GM21619 (cell line): ENCODE measurements around the gene BLCAP.
"Not testable (repeated sequence)": the region's sequence is repeated elsewhere in the genome, so short reads cannot be mapped to it uniquely, and the experiment has no call there.

Experiments
- ATAC-seq: cut with Tn5 transposase; IDR thresholded peaks from one replicate; pipeline ENCODE4 v1.9.1; 2021; ENCODE audit not compliant: unreplicated experiment

Gene BLCAP

DNA sequence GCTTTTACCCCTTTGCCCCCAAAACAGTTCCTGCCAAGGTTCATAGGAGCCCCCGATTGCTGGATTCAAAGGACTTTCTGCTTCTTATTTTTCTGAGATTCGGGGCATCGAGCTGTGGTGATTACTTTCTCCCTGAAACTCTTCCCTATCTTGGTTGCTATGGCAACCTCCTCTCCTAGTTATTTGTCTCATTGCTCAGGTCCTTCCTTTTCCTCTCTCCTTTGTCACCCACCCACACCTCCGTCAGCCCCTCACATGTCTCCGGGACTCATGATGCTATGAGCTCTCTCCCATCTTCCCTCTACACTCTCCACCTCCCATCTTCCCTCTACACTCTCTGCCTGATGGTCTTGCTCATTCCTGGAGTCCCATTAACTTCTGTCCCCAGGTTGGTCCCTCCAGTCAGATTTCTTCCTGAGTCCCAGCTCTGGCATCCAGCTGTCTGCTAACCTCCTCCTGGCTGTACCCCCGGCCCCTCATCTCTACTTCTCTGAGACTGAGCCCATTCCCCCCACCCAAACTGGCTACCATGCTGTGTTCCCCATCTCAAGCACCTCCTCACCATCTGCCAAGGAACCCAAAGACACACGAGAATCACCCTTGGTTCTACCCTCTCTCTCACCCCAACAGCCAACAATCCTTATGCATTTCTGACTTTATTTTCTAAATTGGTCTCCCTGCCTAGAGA is 36.9 kb downstream of the BLCAP start:
- ATAC-seq = no peak

- ATAC-seq = not testable (repeated sequence)
Observed at GRCh38 chr20:37486209-37486608, 41.5 kb downstream of the BLCAP start.

- ATAC-seq = no peak
Observed at GRCh38 chr20:37484331-37484730, 43.3 kb downstream of the BLCAP start.

DNA sequence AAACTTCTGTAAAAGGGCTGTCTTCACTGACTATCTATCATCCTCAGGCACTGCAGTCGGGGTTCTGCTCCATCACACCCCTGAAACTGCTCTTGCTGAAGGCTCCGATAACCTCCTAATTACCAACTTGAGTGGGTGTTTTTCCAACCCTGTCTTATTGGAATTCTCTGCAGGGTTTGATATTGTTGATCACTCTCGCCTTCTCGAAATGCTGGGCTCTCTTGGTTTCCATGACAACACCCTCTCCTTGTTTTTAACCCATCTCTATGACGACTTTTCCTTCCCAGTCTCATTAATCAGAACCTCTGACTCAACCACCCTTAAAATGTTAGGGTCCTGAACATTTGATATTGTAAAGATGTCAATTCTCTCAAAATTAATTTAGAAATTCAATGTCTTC is 46.1 kb downstream of the BLCAP start:
- ATAC-seq = no peak

- ATAC-seq = no peak
Observed at GRCh38 chr20:37480919-37481318, 46.8 kb downstream of the BLCAP start.

GRCh38 chr20:37479925-37480691 is 47.6 kb downstream of the BLCAP start:
- ATAC-seq = no peak

DNA sequence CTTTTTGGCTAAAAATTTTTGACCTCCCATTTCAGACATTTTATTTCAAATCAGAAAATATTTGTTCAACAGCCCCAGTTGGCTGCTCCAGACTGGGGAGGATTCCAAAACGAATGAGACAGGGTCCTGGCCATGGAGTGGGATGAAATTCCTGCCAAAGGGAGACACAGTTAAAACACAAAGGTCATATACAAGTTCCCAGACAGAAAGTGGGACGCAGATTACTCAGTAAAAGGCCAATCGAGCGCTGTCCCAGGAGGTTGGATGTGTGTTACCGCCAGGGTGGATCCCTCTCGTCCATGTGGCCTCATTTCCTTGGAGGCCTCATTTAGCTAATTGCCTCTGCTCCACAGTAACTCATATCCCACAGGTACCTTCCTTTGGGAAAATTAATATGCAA is 48.4 kb downstream of the BLCAP start:
- ATAC-seq = no peak

DNA sequence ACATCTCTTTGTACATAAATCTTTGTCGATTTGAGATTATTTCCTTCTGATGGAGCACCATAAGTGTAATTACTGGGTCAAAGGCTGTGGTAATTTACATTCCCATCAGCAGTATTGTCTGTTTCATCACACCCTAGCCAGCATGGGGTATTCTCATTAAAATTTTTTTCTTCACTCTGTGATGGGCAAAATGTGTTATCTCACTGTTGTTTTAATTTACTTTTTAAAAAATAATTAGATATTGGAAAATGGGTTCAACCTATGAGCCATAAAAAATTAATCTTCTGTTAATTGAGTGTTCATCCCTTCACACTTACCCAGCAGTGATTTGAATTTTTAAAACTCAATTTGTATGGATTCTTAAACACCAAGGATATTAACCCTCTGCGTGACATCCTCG is 50.6 kb downstream of the BLCAP start:
- no peak for ATAC-seq

DNA sequence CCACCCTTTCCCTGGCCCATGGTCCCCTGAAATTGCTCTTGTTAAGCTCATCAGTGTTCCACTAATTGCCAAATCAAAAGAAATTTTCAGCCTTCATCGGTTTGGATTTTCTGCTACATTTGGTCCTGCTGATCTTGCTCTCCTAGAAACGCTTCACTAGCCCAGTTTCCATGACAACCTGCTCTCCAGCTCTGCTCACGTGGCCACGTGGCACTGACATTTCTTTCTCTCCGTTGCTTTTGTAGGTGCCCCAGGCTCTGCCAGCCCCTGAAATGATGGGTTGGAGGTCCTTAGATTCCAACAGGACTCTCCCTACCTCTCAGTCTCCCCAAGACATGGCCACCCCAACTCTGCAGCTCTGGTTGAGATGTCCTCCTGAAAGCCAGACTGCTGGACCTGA is 52.4 kb downstream of the BLCAP start:
- no peak for ATAC-seq

DNA sequence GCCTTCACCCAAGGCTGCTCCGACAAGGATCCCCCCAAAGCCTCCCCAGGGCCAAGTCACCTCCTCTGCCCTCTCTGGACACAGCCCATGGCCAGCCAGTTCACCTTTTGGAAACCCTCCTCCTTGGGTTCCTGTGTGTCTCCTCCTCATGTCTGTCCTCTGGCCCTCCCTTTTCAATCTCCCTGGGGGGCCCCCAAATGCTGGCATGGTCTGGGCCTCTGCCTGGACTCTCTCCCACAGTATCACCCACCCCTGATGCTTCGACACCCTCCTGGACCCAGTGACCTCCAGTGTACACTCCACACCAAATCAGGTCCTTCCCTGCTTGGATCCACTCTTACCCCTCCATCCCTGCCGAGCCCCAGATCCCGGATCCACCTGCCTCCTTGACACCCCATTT is 53.3 kb downstream of the BLCAP start:
- no peak for ATAC-seq

DNA sequence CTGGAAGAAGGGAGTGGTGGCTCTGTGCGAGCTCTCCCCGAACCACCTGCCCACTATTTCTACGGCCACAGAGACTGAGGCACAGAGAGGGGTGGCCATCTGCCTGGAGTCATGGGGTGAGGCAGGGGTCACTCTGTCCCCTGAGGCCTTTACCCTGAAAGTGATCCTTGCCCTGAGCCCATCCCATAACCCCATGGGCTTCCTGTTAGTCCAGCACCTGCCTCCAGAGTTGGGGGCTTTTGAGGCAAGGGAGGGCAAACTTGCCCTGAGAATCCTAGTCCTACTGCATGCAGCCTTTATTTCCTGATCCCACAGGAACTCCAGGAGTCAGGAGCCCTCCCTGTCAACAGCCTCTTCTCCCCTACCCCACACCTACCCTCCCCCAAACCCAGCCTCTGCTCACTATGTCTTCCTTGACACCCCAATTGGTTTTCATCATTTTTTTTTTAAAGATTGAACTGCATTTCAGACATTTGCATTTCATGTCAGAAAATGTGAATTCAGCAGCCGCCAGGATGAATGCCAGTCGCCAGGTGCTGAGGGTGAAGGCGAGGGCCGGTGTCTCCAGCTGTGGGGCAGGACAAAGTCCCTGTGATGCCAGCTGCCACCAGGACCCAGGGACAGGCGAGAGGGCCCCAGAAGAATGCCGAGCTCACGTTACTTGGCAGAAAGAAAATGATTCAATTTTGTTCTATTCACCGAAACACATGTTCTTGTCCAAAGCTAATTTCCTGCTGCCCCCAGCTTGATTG is 54.3 kb downstream of the BLCAP start:
- no peak for ATAC-seq

- not testable (repeated sequence) for ATAC-seq
Observed at GRCh38 chr20:37472435-37472834, 55.2 kb downstream of the BLCAP start.

GRCh38 chr20:37471741-37472235 is 55.9 kb downstream of the BLCAP start:
- no peak for ATAC-seq

- ATAC-seq = not testable (repeated sequence)
Observed at GRCh38 chr20:37470190-37470589, 57.5 kb downstream of the BLCAP start.

DNA sequence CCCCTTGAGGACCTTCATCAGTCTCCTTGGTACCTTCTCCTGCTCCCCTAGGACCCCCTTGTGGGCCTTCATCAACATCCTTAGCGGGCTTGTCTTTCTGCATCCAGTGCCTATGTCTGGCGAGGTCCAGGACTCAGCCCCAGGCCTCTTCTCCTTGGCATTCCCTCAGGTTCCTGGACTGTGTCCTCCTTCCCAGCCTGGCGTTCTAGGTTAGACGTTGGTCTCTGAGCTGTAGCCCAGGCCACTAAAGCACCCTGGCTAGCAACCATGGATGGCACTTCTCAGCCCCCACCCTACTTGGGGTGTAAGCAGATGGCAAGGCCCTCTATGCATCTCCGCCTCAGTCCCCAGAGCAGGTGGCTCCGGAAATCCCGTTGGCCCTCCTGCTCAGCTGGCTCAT is 58.1 kb downstream of the BLCAP start:
- no peak for ATAC-seq

DNA sequence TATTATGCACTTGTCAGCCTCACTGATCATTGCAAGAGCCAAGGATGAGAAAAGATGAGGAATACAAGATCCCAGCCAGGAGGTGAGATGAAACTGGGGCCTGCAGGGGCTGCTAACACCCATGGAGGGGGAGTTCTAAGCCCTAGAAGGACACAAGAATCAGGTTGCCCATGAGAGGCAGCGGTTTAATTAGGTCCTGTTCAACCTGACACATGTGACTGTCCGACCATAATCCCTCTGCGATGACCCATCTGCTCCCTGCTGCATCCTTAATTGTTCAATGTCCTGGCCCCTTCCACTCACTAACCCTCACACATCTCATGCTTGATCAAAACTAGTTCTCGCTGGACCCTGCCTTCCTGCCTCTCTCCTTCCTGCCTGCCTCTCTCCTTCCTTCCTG is 58.8 kb downstream of the BLCAP start:
- ATAC-seq = no peak
